Pancreas (tissue), 10 donors: ENCODE measurements around the gene PDZD2. TPM values are rescaled to one million over a fixed set of nuclear protein-coding genes. Genes with fewer than 3 reads are reported as not detected.

ENCODE experiments used
- ATAC-seq, 4 donors: fragments of 200-7000 bp; cut with Tn5 transposase; one replicate each; pipeline versions ENCODE4 v1.8.0 to v1.9.1; 2020; ENCODE audit warnings: mild to moderate bottlenecking in 4 of 4, moderate library complexity in 4 of 4
- DNase-seq, 6 donors: peaks; one replicate each; pipeline ENCODE4 v3.0.0-alpha.2; 2020
- FAIRE-seq: peaks from 2 replicates; lab custom pipeline; 2012; peaks lifted over from hg19 to GRCh38; lab: Jason Lieb, UNC
- H3K27ac ChIP-seq, 4 donors: fragments of 200-600 bp; sonication (generic); 1 replicate in 3 of 4; 2 replicates in 1 of 4; pipeline versions ENCODE4 v1.5.0 to v1.8.0; 2020
- H3K27me3 ChIP-seq, 4 donors: fragments of 200-600 bp; one replicate each; pipeline ENCODE4 v1.8.0; 2021
- H3K36me3 ChIP-seq, 3 donors: fragments of 200-600 bp; sonication (generic) in 1 of 3; one replicate each; pipeline versions ENCODE4 v1.5.0 to v1.8.0; 2020 to 2021
- H3K4me1 ChIP-seq, 3 donors: fragments of 200-600 bp; one replicate each; pipeline ENCODE4 v1.8.0; 2021
- H3K4me3 ChIP-seq, 4 donors: fragments of 200-600 bp; sonication (generic) in 2 of 4; one replicate each; pipeline versions ENCODE4 v1.5.0 to v1.8.0; 2020 to 2021
- H3K9me3 ChIP-seq, 4 donors: fragments of 200-600 bp; one replicate each; pipeline ENCODE4 v1.8.0; 2021
- WGBS, 2 donors: extraction: QIAGEN DNeasy Blood & Tissue Kit; methylation state at CpG; one replicate each; pipeline ENCODE4 v1.1.7; 2013; 5-methylcytosine and 5-hydroxymethylcytosine counted together
- intact Hi-C, 3 donors: fragments of 100-400 bp; cut with DNase I; formaldehyde crosslinking; loops; one replicate each; pipeline versions ENCODE4 v1.11.1 to v1.14.2; 2022
- polyA plus RNA-seq, 2 donors: library from polyadenylated mRNA; stranded (reverse); fragments of 200-250 nt; gene quantifications; one replicate each; pipeline ENCODE4 v1.2.3, GENCODE V29; 2013
- total RNA-seq, 6 donors: library from RNA; stranded (reverse); fragmentation: NEBNext Ultra II Directional in 4 of 6; extraction: Animal tissue kit (Norgen Biotek cat#: 25700) in 4 of 6; gene quantifications; one replicate each; pipeline versions ENCODE4 v1.2.1 to v1.2.4, GENCODE V29; 2021 to 2023
- TF ChIP-seq, protein P1 (sequence below), 4 donors: fragments of 200-600 bp; sonication (generic) in 3 of 4; IDR thresholded peaks; one replicate each; pipeline versions ENCODE4 v1.5.0 to v1.8.0; 2021; ENCODE audit warnings: antibody characterized with exemption in 4 of 4
- donor health status: healthy with polysubstance abuse.
- donor health status: DM: no; HTN: no; CAD: no; lungs with moderate emphysema.
- donor health status: DM: no; HTN: no; CAD: no.
- donor health status: control.
- donor health status: control.
- donor health status: Bipolar disorder and iron deficiency.
- donor health status: DM: yes; HTN: yes; CAD: no.
- donor health status: DM: no; HTN: no; CAD: no.
- donor health status: DM: no; HTN: no; CAD: no.
- donor health status: DM: yes; HTN: yes; CAD: no.

Gene PDZD2
- total and polyA plus RNA-seq, 8 donors, result 1.4 to 4.5 (median 3.3) TPM

GRCh38 chr5:31625394-31625793 lies 13.5 kb upstream of the PDZD2 start:
- no peak overlapping the region for H3K27ac ChIP-seq
- H3K36me3 ChIP-seq, result no peaks in the 10 kb centered on the region
- no peak overlapping the region for H3K4me3 ChIP-seq
- WGBS, 2 donors, result 64 to 71% methylated on average over 1 of the region's 1 CpG
- no peaks in the 10 kb centered on the region for H3K9me3 ChIP-seq
- DNase-seq (no peak), ATAC-seq (peak in 1 of 4 donors; percentile 33), FAIRE-seq (no peak)
- TF ChIP-seq, protein P1, sequence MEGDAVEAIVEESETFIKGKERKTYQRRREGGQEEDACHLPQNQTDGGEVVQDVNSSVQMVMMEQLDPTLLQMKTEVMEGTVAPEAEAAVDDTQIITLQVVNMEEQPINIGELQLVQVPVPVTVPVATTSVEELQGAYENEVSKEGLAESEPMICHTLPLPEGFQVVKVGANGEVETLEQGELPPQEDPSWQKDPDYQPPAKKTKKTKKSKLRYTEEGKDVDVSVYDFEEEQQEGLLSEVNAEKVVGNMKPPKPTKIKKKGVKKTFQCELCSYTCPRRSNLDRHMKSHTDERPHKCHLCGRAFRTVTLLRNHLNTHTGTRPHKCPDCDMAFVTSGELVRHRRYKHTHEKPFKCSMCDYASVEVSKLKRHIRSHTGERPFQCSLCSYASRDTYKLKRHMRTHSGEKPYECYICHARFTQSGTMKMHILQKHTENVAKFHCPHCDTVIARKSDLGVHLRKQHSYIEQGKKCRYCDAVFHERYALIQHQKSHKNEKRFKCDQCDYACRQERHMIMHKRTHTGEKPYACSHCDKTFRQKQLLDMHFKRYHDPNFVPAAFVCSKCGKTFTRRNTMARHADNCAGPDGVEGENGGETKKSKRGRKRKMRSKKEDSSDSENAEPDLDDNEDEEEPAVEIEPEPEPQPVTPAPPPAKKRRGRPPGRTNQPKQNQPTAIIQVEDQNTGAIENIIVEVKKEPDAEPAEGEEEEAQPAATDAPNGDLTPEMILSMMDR (IDR thresholded peaks at IDR 0.05), result no peak
- H3K4me1 ChIP-seq, result no peaks in the 10 kb centered on the region
- intact Hi-C loops, result no loop called here
- H3K27me3 ChIP-seq, result no peaks in the 10 kb centered on the region

DNA sequence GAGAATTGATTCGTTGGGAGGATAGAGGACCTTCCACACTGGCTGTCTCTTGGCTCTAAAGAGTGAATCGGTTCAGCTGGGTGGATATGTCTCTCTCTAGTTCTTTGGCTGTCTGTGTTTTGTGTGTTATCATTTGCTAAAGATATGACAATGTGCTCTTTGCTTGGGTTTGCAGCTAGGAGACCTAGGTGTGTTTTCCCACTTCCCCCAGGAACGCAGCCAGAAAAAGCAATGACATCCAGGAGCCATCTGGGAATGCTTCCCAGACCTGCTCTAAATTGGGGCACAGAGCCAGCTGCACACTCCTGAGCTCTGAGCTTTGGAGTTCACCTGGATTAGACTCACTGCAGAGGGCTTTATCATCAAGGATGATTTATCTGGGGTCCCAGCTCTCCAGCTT lies 12.8 kb upstream of the PDZD2 start:
- no peak for FAIRE-seq
- TF ChIP-seq, protein P1 (IDR thresholded peaks at IDR 0.05), result no peak
- peak in 4 of 6 donors; percentile 51 to 64 (median 58) for DNase-seq
- intact Hi-C loops, result no loop called here
- Histone ChIP-seq H3K4me1 (no peaks in the 10 kb centered on the region), H3K27ac (peak overlapping the region in 1 of 4 donors; percentile 55), H3K36me3 (no peaks in the 10 kb centered on the region), H3K27me3 (no peaks in the 10 kb centered on the region), H3K9me3 (no peaks in the 10 kb centered on the region), H3K4me3 (no peak overlapping the region)
- WGBS, 2 donors, result 13 to 20% methylated on average over 3 of the region's 3 CpGs
- ATAC-seq, result peak; percentile 73 to 91 (median 90)

DNA sequence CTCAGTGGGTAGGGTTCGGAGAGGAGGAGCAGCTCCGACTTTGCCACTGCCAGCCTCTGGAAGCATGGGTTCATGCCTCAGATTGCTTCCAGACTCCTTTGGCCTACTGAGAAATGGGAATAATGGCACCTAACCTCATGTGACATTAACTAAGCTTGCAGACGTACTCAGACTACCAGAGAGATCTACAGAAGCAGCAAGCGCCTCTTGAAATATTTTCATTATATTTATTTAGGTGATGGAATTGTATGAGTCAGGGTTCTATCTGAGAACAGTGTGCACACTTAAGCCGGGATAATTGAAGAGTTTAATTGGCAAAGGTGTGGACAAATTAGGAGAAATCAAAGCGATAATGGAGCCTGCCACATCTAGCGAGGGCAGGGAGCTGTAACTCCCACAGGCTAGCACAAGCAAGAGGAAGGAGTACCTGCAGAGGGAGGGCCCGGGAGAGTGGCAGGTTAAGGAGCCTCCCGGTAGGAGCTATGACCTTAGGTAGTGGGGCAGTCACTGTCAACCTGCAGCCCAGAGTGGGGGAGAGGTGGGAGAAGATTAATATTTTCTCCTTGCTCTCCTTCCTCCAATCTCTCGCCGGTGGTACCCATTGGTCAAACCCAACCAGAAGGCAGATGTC lies 12.2 kb upstream of the PDZD2 start:
- H3K36me3 ChIP-seq, result no peaks in the 10 kb centered on the region
- H3K4me1 ChIP-seq, result no peaks in the 10 kb centered on the region
- no peak overlapping the region for H3K27ac ChIP-seq
- TF ChIP-seq, protein P1 (IDR thresholded peaks at IDR 0.05), result no peak
- ATAC-seq, result peak in 3 of 4 donors; percentile 14 to 35 (median 17)
- no peak overlapping the region for H3K4me3 ChIP-seq
- no peaks in the 10 kb centered on the region for H3K27me3 ChIP-seq
- DNase-seq, result no peak
- FAIRE-seq, result no peak
- 49 to 53% methylated on average over 11 of the region's 11 CpGs for WGBS, 2 donors
- no peaks in the 10 kb centered on the region for H3K9me3 ChIP-seq
- intact Hi-C loops, result no loop called here

DNA sequence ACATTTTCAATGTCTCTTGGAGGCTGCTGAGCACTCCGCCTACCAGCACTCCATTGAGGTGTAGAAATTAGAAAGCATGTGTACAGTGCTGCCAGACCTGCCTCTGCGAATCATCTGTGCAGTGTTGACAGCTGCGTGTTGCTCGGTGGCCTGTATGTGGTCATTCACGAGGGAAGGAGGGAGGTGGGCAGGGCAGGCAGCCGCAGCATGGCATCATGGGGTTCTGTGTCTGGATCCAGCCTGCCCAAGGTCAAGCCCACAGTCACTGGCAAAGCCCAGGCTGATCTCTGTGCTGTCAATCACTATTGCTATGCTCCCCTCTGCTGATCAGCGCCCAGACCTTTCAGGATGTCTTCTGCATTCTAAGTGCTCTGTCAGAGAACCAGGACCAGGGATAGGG lies 8.0 kb upstream of the PDZD2 start:
- DNase-seq, result no peak
- Histone ChIP-seq H3K4me1 (no peaks in the 10 kb centered on the region), H3K9me3 (no peaks in the 10 kb centered on the region), H3K36me3 (no peaks in the 10 kb centered on the region), H3K4me3 (no peak overlapping the region), H3K27me3 (peaks cover 0 to 4% (median 0%) of the 10 kb centered on the region in 4 donors), H3K27ac (no peak overlapping the region)
- no peak for FAIRE-seq
- TF ChIP-seq, protein P1 (IDR thresholded peaks at IDR 0.05), result no peak
- ATAC-seq, result peak in 2 of 4 donors; percentile 63 to 65
- intact Hi-C loops, result no loop called here
- WGBS, 2 donors, result 50 to 61% methylated on average over 7 of the region's 7 CpGs

- intact Hi-C loops, result no loop called here
- 55 to 69% methylated on average over 1 of the region's 1 CpG for WGBS, 2 donors
Measured at GRCh38 chr5:31632460-31632859, 6.5 kb upstream of the PDZD2 start.

More at GRCh38 chr5:31632460-31632859, 6.5 kb upstream of the PDZD2 start:
- no peak for DNase-seq
- Histone ChIP-seq H3K4me3 (no peak overlapping the region), H3K27me3 (peaks cover 0 to 4% (median 0%) of the 10 kb centered on the region in 4 donors), H3K9me3 (no peaks in the 10 kb centered on the region), H3K27ac (no peak overlapping the region), H3K36me3 (no peaks in the 10 kb centered on the region), H3K4me1 (no peaks in the 10 kb centered on the region)
- TF ChIP-seq, protein P1 (IDR thresholded peaks at IDR 0.05), result no peak
- ATAC-seq, result no peak
- no peak for FAIRE-seq
